ENCODE measurements around the gene PCCA. TPM values are rescaled to one million over a fixed set of nuclear protein-coding genes. Genes with fewer than 3 reads are reported as not detected.

The PCCA gene
- total RNA-seq, 4 donors from 2014 or later = 34.6 to 58.4 (median 40.1) TPM

GRCh38 chr13:100330662-100331061 is 241.8 kb downstream of the PCCA start:
- no peaks in the 10 kb centered on the region for H3K9me3 ChIP-seq
- H3K27me3 ChIP-seq = no peaks in the 10 kb centered on the region
- no peaks in the 10 kb centered on the region for H3K4me1 ChIP-seq
- no peak overlapping the region for H3K4me3 ChIP-seq
- peaks cover 0 to 50% of the 10 kb centered on the region in 2 donors for H3K36me3 ChIP-seq
- TF ChIP-seq POLR2A (IDR thresholded peaks at IDR 0.05) (no peak), EP300 (IDR thresholded peaks at IDR 0.05) (no peak), POLR2AphosphoS5 (IDR thresholded peaks at IDR 0.05) (no peak)
- TF ChIP-seq, protein P1, sequence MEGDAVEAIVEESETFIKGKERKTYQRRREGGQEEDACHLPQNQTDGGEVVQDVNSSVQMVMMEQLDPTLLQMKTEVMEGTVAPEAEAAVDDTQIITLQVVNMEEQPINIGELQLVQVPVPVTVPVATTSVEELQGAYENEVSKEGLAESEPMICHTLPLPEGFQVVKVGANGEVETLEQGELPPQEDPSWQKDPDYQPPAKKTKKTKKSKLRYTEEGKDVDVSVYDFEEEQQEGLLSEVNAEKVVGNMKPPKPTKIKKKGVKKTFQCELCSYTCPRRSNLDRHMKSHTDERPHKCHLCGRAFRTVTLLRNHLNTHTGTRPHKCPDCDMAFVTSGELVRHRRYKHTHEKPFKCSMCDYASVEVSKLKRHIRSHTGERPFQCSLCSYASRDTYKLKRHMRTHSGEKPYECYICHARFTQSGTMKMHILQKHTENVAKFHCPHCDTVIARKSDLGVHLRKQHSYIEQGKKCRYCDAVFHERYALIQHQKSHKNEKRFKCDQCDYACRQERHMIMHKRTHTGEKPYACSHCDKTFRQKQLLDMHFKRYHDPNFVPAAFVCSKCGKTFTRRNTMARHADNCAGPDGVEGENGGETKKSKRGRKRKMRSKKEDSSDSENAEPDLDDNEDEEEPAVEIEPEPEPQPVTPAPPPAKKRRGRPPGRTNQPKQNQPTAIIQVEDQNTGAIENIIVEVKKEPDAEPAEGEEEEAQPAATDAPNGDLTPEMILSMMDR (IDR thresholded peaks at IDR 0.05) = no peak
- H3K27ac ChIP-seq = no peak overlapping the region
- no peak for ATAC-seq

GRCh38 chr13:100333141-100333540 is 244.2 kb downstream of the PCCA start:
- Histone ChIP-seq H3K4me1 (no peaks in the 10 kb centered on the region), H3K9me3 (no peaks in the 10 kb centered on the region), H3K4me3 (no peak overlapping the region), H3K36me3 (peaks cover 0 to 51% of the 10 kb centered on the region in 2 donors), H3K27ac (no peak overlapping the region), H3K27me3 (no peaks in the 10 kb centered on the region)
- 75 to 83% methylated on average over 1 of the region's 1 CpG for WGBS, 2 donors (ENCODE audit: low coverage in 1 of 2)
- no peak for ATAC-seq
- TF ChIP-seq POLR2A (IDR thresholded peaks at IDR 0.05) (no peak), POLR2AphosphoS5 (IDR thresholded peaks at IDR 0.05) (no peak), EP300 (IDR thresholded peaks at IDR 0.05) (no peak)
- TF ChIP-seq, protein P1 (IDR thresholded peaks at IDR 0.05) = no peak

DNA sequence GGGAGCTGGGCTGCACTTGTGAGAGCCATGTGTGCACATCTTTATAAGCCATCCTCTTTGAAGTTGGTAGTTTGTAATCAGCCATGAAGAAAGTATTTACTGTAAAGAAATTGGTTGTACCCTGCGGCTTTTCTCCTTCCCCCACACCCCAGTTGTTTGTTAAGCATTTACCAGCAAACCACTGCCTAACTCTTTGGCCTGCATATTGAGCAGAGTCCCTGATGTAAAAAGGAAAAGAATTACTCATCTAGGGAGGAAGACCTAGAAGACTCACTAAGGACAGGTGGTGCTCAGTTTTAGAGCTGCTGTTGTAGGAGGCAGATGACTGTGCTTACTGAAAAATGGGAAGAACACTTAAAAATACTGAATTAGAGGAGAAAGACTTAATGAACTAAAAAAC is 245.3 kb downstream of the PCCA start:
- WGBS, 2 donors (ENCODE audit: low coverage in 1 of 2) = 89% methylated on average over 1 of the region's 1 CpG; no CpG with 5 or more reads in 1 of the 2 donors
- H3K9me3 ChIP-seq = no peaks in the 10 kb centered on the region
- H3K4me3 ChIP-seq = no peak overlapping the region
- TF ChIP-seq EP300 (IDR thresholded peaks at IDR 0.05) = no peak
- TF ChIP-seq, protein P1 (IDR thresholded peaks at IDR 0.05) = no peak
- no peak for TF ChIP-seq POLR2AphosphoS5 (IDR thresholded peaks at IDR 0.05)
- TF ChIP-seq POLR2A (IDR thresholded peaks at IDR 0.05) = no peak
- no peak overlapping the region for H3K27ac ChIP-seq
- no peaks in the 10 kb centered on the region for H3K27me3 ChIP-seq
- no peak for ATAC-seq
- H3K36me3 ChIP-seq = peaks cover 0 to 50% of the 10 kb centered on the region in 2 donors
- no peaks in the 10 kb centered on the region for H3K4me1 ChIP-seq

GRCh38 chr13:100336795-100337516 is 248.1 kb downstream of the PCCA start:
- 77 to 94% methylated on average over 3 to 8 of the region's 9 CpGs for WGBS, 2 donors (ENCODE audit: low coverage in 1 of 2)
- TF ChIP-seq POLR2A (IDR thresholded peaks at IDR 0.05) = no peak
- no peak for TF ChIP-seq POLR2AphosphoS5 (IDR thresholded peaks at IDR 0.05)
- TF ChIP-seq, protein P1 (IDR thresholded peaks at IDR 0.05) = no peak
- TF ChIP-seq EP300 (IDR thresholded peaks at IDR 0.05) = no peak
- H3K27me3 ChIP-seq = no peaks in the 10 kb centered on the region
- H3K4me3 ChIP-seq = no peak overlapping the region
- no peaks in the 10 kb centered on the region for H3K4me1 ChIP-seq
- no peak for ATAC-seq
- H3K9me3 ChIP-seq = no peaks in the 10 kb centered on the region
- H3K36me3 ChIP-seq = peaks cover 0 to 58% of the 10 kb centered on the region in 2 donors
- H3K27ac ChIP-seq = no peak overlapping the region

GRCh38 chr13:100338275-100338674 is 249.4 kb downstream of the PCCA start:
- H3K27ac ChIP-seq = no peak overlapping the region
- no peaks in the 10 kb centered on the region for H3K27me3 ChIP-seq
- no peaks in the 10 kb centered on the region for H3K9me3 ChIP-seq
- H3K4me3 ChIP-seq = no peak overlapping the region
- no peaks in the 10 kb centered on the region for H3K4me1 ChIP-seq
- H3K36me3 ChIP-seq = peaks cover 0 to 68% of the 10 kb centered on the region in 2 donors
- 92 to 100% methylated on average over 1 of the region's 1 CpG for WGBS, 2 donors (ENCODE audit: low coverage in 1 of 2)
- no peak for ATAC-seq
- TF ChIP-seq, protein P1 (IDR thresholded peaks at IDR 0.05) = no peak
- TF ChIP-seq POLR2AphosphoS5 (IDR thresholded peaks at IDR 0.05) (no peak), POLR2A (IDR thresholded peaks at IDR 0.05) (no peak), EP300 (IDR thresholded peaks at IDR 0.05) (no peak)
